GM12878 (cell line): Measurements from ENCODE around the gene ASB3. TPM values are rescaled to one million over a fixed set of nuclear protein-coding genes. Genes with fewer than 3 reads are reported as not detected.

Experiments used
- ATAC-seq: fragments of 200-7000 bp; cut with Tn5 transposase; 3 replicates; pipeline ENCODE4 v1.9.1; 2020; ENCODE audit warnings: mild to moderate bottlenecking, moderate library complexity
- BruUV-seq: library from RNA; stranded (reverse); fragments of 400-500 nt; replicated peaks from 2 replicates; lab custom pipeline; 2021; lab: Mats Ljungman, UMichigan
- CTCF ChIA-PET: fragments of 300-600 bp; sonication (Branson Sonifier 250); formaldehyde crosslinking; extraction: SDS; loops from one replicate; lab custom pipeline; 2021; ENCODE audit warnings: inconsistent platforms; lab: Yijun Ruan, JAX
- POLR2A ChIA-PET: fragments of 350-600 bp; formaldehyde crosslinking; extraction: SDS; loops from one replicate; lab custom pipeline; 2021; ENCODE audit warnings: inconsistent platforms; lab: Charles Lee
- RAD21 ChIA-PET: fragments of 300-600 bp; sonication (Branson Sonifier 250); formaldehyde crosslinking; loops from one replicate; lab custom pipeline; 2023; ENCODE audit warnings: antibody characterized with exemption; ENCODE audit not compliant: unreplicated experiment; lab: Charles Lee
- SMC1A ChIA-PET: fragments of 300-600 bp; sonication (Branson Sonifier 250); formaldehyde crosslinking; loops from one replicate; lab custom pipeline; 2023; ENCODE audit not compliant: unreplicated experiment, uncharacterized antibody; lab: Charles Lee
- DNase-seq: peaks from one replicate; pipeline ENCODE4 v3.0.0-alpha.2; 2011; ENCODE audit warnings: low read depth, low spot score
- FAIRE-seq: peaks from 3 replicates; lab custom pipeline; 2011; peaks lifted over from hg19 to GRCh38; lab: Jason Lieb, UNC
- H2AFZ ChIP-seq: 2 replicates; pipeline ENCODE4 v1.6.0; 2011; ENCODE audit warnings: low read depth, low read length, control low read depth; ENCODE audit not compliant: control insufficient read depth
- H3K27ac ChIP-seq: 2 replicates; pipeline ENCODE4 v1.5.1; 2011; ENCODE audit warnings: control low read depth; ENCODE audit not compliant: control insufficient read depth, insufficient read depth
- H3K27me3 ChIP-seq, 2 experiments: replicated peaks in 1 of 2; 2 replicates each; pipeline versions ENCODE4 v1.6.0 to v1.6.1; 2011; ENCODE audit warnings: low read length in 1 of 2; ENCODE audit not compliant: control insufficient read depth in 2 of 2, insufficient read depth in 2 of 2
- H3K36me3 ChIP-seq, 2 experiments: 2 replicates each; pipeline ENCODE4 v1.5.1; 2011; ENCODE audit warnings: low read length in 1 of 2; ENCODE audit not compliant: control insufficient read depth in 2 of 2, insufficient read depth in 2 of 2
- H3K4me1 ChIP-seq: 2 replicates; pipeline ENCODE4 v1.6.1; 2011; ENCODE audit warnings: mild to moderate bottlenecking, low read length, moderate library complexity, mixed read lengths; ENCODE audit not compliant: control insufficient read depth, insufficient read depth
- H3K4me2 ChIP-seq: 2 replicates; pipeline ENCODE4 v1.6.0; 2011; ENCODE audit warnings: control low read depth; ENCODE audit not compliant: control insufficient read depth, insufficient read depth
- H3K4me3 ChIP-seq: fragments of 200-600 bp; sonication (generic); 2 replicates; pipeline ENCODE4 v1.5.1; 2016
- H3K79me2 ChIP-seq: 2 replicates; pipeline ENCODE4 v1.6.0; 2011; ENCODE audit warnings: low read length; ENCODE audit not compliant: control insufficient read depth, insufficient read depth
- H3K9ac ChIP-seq: 2 replicates; pipeline ENCODE4 v1.8.0; 2011; ENCODE audit warnings: low read length, control low read depth, mixed read lengths; ENCODE audit not compliant: control insufficient read depth, insufficient read depth
- H3K9me3 ChIP-seq: replicated peaks from 3 replicates; pipeline ENCODE4 v1.5.1; 2011; ENCODE audit warnings: mild to moderate bottlenecking, low read length; ENCODE audit not compliant: control insufficient read depth, insufficient read depth
- H4K20me1 ChIP-seq: 2 replicates; pipeline ENCODE4 v1.6.0; 2011; ENCODE audit not compliant: control insufficient read depth, insufficient read depth
- BCL3 ChIP-seq: IDR thresholded peaks from 2 replicates; pipeline ENCODE4 v1.6.1; 2011; ENCODE audit warnings: borderline replicate concordance, low read depth, mild to moderate bottlenecking, moderate library complexity, low read length; ENCODE audit not compliant: insufficient read depth, poor library complexity, severe bottlenecking
- E2F8 ChIP-seq: fragments of 450-650 bp; IDR thresholded peaks from 2 replicates; pipeline ENCODE4 v1.6.1; 2018; ENCODE audit warnings: mild to moderate bottlenecking, low read depth, moderate library complexity; ENCODE audit not compliant: partially characterized antibody
- HCFC1 ChIP-seq: fragments of 150-350 bp; IDR thresholded peaks from 2 replicates; pipeline ENCODE4 v1.6.1; 2014; ENCODE audit warnings: low read length
- NRF1 ChIP-seq: conservative IDR thresholded peaks from 2 replicates; pipeline ENCODE4 v1.6.1; 2011; ENCODE audit warnings: mild to moderate bottlenecking, low read depth, low read length, improper control_type of control experiment
- RAD51 ChIP-seq: fragments of 450-650 bp; IDR thresholded peaks from 2 replicates; pipeline ENCODE4 v1.6.1; 2016; ENCODE audit warnings: moderate library complexity, mild to moderate bottlenecking, inconsistent platforms
- WRNIP1 ChIP-seq: IDR thresholded peaks from 2 replicates; pipeline ENCODE4 v1.6.1; 2011; ENCODE audit warnings: low read depth, low read length, improper control_type of control experiment, borderline replicate concordance
- WGBS: methylation state at CpG from one replicate; pipeline ENCODE4 v1.1.6; 2016; ENCODE audit warnings: low lambda C conversion rate; ENCODE audit not compliant: insufficient replicate concordance, insufficient coverage; ENCODE audit errors: missing lambda C conversion rate; 5-methylcytosine and 5-hydroxymethylcytosine counted together
- in situ Hi-C: fragments of 300-500 bp; cut with MboI; formaldehyde crosslinking; loops from 9 replicates; pipeline ENCODE4 v1.14.3; 2018; ENCODE audit warnings: mixed read lengths
- intact Hi-C: fragments of 100-400 bp; cut with micrococcal nuclease; formaldehyde crosslinking; loops from one replicate; pipeline ENCODE4 v1.14.2; 2022; ENCODE audit not compliant: unreplicated experiment
- polyA plus RNA-seq, 11 experiments: library from polyadenylated mRNA; depleted of rRNA in 4 of 11; unstranded in 6 of 11; stranded (reverse) in 5 of 11; fragments of >200 nt; fragmentation: Nextera tagmentation in 4 of 11; fragmentation: Illumina TruSeq in 1 of 11; extraction: Ambion mirVana in 4 of 11; extraction: Trizol in 1 of 11; gene quantifications; 1 replicate in 1 of 11; 2 replicates in 10 of 11; pipeline versions ENCODE4 v1.2.1 to v1.2.3, GENCODE V29; 2011 to 2016; ENCODE audit warnings: inconsistent platforms in 2 of 11, missing spikeins in 2 of 11, low read depth in 1 of 11
- total RNA-seq, 4 experiments: library from RNA; depleted of rRNA in 3 of 4; stranded (reverse); fragments of >200 nt in 3 of 4; fragmentation: Illumina TruSeq in 1 of 4; extraction: Trizol in 1 of 4; gene quantifications; 2 replicates each; pipeline versions ENCODE4 v1.2.1 to v1.2.3, GENCODE V29; 2013 to 2021
- TF ChIP-seq, protein P1 (sequence below): IDR thresholded peaks from 2 replicates; pipeline ENCODE4 v1.6.1; 2012; ENCODE audit warnings: mild to moderate bottlenecking, low read depth, low read length
- TF ChIP-seq, protein P2 (sequence below), 3 experiments: IDR thresholded peaks in 2 of 3; conservative IDR thresholded peaks in 1 of 3; 2 replicates each; pipeline ENCODE4 v1.5.1; 2011; ENCODE audit warnings: low read depth in 3 of 3, low read length in 3 of 3, mild to moderate bottlenecking in 3 of 3, control low read depth in 2 of 3, moderate library complexity in 2 of 3, inconsistent platforms in 1 of 3, mixed read lengths in 1 of 3; ENCODE audit not compliant: control insufficient read depth in 2 of 3, insufficient read depth in 1 of 3; ENCODE audit errors: extremely low read depth in 1 of 3
- TF ChIP-seq, protein P3 (sequence below): fragments of 450-650 bp; formaldehyde crosslinking; IDR thresholded peaks from 2 replicates; pipeline ENCODE4 v1.4.0; 2020; ENCODE audit warnings: mild to moderate bottlenecking, moderate library complexity

Gene ASB3
- total and polyA plus RNA-seq, 10 of the 15 experiments (the other 5 are each of a cell fraction or from before 2014, with no cell fraction given): 16.4 to 30.9 (median 22.6) TPM

GRCh38 chr2:53756644-53757043 lies 30.1 kb downstream of the ASB3 start:
- ChIA-PET CTCF (no interaction called here), SMC1A (interaction anchor here (2.8 kb wide), 1 partner anchor 11 kb away, joined by 13 read pairs; the partner anchor contains the start of gene CHAC2), RAD21 (no interaction called here), POLR2A (interaction anchor here (1.8 kb wide), 1 partner anchor 11 kb away, joined by 6 read pairs; the partner anchor contains the start of gene CHAC2)
- Histone ChIP-seq H4K20me1 (no peaks in the 10 kb centered on the region), H3K9ac (no peak overlapping the region), H3K9me3 (no peaks in the 10 kb centered on the region), H3K27me3 (no peaks in the 10 kb centered on the region), H3K36me3 (no peaks in the 10 kb centered on the region; a peak in 1 of 4 replicates), H3K27ac (no peak overlapping the region), H3K4me2 (no peak overlapping the region), H3K79me2 (no peaks in the 10 kb centered on the region), H2AFZ (no peak overlapping the region), H3K4me3 (no peak overlapping the region), H3K4me1 (peaks cover 11% of the 10 kb centered on the region; the same call in 1 of the 2 replicates)
- intact Hi-C loops: no loop called here
- FAIRE-seq (no peak), ATAC-seq (no peak), DNase-seq (no peak)
- BruUV-seq: no TSS peak
- in situ Hi-C loops: no loop called here
- 98% methylated on average over 14 of the region's 15 CpGs for WGBS
- TF ChIP-seq WRNIP1 (no peak), HCFC1 (no peak), RAD51 (no peak), BCL3 (no peak), NRF1 (no peak), E2F8 (no peak)
- TF ChIP-seq, protein P1, sequence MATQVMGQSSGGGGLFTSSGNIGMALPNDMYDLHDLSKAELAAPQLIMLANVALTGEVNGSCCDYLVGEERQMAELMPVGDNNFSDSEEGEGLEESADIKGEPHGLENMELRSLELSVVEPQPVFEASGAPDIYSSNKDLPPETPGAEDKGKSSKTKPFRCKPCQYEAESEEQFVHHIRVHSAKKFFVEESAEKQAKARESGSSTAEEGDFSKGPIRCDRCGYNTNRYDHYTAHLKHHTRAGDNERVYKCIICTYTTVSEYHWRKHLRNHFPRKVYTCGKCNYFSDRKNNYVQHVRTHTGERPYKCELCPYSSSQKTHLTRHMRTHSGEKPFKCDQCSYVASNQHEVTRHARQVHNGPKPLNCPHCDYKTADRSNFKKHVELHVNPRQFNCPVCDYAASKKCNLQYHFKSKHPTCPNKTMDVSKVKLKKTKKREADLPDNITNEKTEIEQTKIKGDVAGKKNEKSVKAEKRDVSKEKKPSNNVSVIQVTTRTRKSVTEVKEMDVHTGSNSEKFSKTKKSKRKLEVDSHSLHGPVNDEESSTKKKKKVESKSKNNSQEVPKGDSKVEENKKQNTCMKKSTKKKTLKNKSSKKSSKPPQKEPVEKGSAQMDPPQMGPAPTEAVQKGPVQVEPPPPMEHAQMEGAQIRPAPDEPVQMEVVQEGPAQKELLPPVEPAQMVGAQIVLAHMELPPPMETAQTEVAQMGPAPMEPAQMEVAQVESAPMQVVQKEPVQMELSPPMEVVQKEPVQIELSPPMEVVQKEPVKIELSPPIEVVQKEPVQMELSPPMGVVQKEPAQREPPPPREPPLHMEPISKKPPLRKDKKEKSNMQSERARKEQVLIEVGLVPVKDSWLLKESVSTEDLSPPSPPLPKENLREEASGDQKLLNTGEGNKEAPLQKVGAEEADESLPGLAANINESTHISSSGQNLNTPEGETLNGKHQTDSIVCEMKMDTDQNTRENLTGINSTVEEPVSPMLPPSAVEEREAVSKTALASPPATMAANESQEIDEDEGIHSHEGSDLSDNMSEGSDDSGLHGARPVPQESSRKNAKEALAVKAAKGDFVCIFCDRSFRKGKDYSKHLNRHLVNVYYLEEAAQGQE: no peak
- TF ChIP-seq, protein P2, sequence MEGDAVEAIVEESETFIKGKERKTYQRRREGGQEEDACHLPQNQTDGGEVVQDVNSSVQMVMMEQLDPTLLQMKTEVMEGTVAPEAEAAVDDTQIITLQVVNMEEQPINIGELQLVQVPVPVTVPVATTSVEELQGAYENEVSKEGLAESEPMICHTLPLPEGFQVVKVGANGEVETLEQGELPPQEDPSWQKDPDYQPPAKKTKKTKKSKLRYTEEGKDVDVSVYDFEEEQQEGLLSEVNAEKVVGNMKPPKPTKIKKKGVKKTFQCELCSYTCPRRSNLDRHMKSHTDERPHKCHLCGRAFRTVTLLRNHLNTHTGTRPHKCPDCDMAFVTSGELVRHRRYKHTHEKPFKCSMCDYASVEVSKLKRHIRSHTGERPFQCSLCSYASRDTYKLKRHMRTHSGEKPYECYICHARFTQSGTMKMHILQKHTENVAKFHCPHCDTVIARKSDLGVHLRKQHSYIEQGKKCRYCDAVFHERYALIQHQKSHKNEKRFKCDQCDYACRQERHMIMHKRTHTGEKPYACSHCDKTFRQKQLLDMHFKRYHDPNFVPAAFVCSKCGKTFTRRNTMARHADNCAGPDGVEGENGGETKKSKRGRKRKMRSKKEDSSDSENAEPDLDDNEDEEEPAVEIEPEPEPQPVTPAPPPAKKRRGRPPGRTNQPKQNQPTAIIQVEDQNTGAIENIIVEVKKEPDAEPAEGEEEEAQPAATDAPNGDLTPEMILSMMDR (IDR thresholded peaks at IDR 0.05 in 2 of 3, conservative IDR thresholded peaks at IDR 0.05 in 1 of 3; ENCODE audit: control insufficient read depth in 2 of 3, extremely low read depth in 1 of 3, insufficient read depth in 1 of 3, low read depth in 3 of 3, low read length in 3 of 3): no peak
- TF ChIP-seq, protein P3, sequence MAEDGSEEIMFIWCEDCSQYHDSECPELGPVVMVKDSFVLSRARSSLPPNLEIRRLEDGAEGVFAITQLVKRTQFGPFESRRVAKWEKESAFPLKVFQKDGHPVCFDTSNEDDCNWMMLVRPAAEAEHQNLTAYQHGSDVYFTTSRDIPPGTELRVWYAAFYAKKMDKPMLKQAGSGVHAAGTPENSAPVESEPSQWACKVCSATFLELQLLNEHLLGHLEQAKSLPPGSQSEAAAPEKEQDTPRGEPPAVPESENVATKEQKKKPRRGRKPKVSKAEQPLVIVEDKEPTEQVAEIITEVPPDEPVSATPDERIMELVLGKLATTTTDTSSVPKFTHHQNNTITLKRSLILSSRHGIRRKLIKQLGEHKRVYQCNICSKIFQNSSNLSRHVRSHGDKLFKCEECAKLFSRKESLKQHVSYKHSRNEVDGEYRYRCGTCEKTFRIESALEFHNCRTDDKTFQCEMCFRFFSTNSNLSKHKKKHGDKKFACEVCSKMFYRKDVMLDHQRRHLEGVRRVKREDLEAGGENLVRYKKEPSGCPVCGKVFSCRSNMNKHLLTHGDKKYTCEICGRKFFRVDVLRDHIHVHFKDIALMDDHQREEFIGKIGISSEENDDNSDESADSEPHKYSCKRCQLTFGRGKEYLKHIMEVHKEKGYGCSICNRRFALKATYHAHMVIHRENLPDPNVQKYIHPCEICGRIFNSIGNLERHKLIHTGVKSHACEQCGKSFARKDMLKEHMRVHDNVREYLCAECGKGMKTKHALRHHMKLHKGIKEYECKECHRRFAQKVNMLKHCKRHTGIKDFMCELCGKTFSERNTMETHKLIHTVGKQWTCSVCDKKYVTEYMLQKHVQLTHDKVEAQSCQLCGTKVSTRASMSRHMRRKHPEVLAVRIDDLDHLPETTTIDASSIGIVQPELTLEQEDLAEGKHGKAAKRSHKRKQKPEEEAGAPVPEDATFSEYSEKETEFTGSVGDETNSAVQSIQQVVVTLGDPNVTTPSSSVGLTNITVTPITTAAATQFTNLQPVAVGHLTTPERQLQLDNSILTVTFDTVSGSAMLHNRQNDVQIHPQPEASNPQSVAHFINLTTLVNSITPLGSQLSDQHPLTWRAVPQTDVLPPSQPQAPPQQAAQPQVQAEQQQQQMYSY (CRISPR knock-in tag): no peak
